ENCODE results near the gene LGSN. TPM values are rescaled to one million over a fixed set of nuclear protein-coding genes. Genes with fewer than 3 reads are reported as not detected.

LGSN gene
- total and polyA plus RNA-seq, 2 experiments from 2014 or later = 0.15 to 0.45 TPM

DNA sequence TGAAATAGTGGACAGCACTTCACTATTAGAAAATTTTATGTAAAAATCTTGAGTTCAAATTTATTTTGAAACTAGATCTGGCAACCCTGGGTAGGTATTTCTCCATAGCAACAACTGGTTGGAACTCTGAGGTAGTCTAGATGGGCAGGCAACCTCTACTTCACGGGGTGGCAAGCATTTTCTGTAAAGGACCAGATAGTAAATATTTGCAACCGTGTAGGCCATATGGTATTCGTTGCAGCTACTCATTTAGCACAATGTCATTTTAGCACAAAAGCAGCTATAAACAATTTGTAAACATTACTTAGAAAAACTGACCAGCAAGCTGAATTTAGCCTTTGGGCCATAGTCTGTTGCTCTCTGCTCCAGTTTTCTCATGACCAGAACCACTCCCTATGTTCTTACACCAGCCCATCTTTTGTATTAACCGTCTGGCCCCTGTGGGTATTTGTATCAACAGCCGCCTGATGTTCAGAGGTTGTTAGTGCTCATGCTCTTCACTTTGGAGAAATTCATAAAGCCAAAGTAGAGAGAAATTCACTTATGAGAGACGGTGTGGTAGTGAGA, 29.2 kb downstream of the LGSN start:
- Histone ChIP-seq H3K4me1 (ENCODE audit: insufficient read depth) (peaks cover 10% of the 10 kb centered on the region), H3K36me3 (ENCODE audit: insufficient read depth) (no peaks in the 10 kb centered on the region), H3K27ac (ENCODE audit: low read depth) (no peak overlapping the region), H3F3A (replicated peaks; ENCODE audit: low read depth) (no peaks in the 10 kb centered on the region), H3K27me3 (ENCODE audit: insufficient read depth) (no peaks in the 10 kb centered on the region), H3K4me3 (no peak overlapping the region), H3K79me2 (replicated peaks; ENCODE audit: insufficient read depth) (no peaks in the 10 kb centered on the region), H4K20me1 (replicated peaks; ENCODE audit: insufficient read depth) (no peaks in the 10 kb centered on the region), H3K4me2 (no peak overlapping the region), H3K9me2 (ENCODE audit: insufficient read depth) (no peaks in the 10 kb centered on the region), H2AFZ (no peak overlapping the region)
- H3K36me3 Mint-ChIP-seq (ENCODE audit: low read depth) = no peaks in the 10 kb centered on the region
- DNase-seq (ENCODE audit: low spot score) (no peak), ATAC-seq (no peak)
- no peaks in the 10 kb centered on the region for H3K27me3 Mint-ChIP-seq (ENCODE audit: insufficient read depth, low read depth, poor library complexity)
- no peak for TF ChIP-seq EZH2 (IDR thresholded peaks at IDR 0.05; ENCODE audit: low read depth, unreplicated experiment)
- TF ChIP-seq, protein P1, sequence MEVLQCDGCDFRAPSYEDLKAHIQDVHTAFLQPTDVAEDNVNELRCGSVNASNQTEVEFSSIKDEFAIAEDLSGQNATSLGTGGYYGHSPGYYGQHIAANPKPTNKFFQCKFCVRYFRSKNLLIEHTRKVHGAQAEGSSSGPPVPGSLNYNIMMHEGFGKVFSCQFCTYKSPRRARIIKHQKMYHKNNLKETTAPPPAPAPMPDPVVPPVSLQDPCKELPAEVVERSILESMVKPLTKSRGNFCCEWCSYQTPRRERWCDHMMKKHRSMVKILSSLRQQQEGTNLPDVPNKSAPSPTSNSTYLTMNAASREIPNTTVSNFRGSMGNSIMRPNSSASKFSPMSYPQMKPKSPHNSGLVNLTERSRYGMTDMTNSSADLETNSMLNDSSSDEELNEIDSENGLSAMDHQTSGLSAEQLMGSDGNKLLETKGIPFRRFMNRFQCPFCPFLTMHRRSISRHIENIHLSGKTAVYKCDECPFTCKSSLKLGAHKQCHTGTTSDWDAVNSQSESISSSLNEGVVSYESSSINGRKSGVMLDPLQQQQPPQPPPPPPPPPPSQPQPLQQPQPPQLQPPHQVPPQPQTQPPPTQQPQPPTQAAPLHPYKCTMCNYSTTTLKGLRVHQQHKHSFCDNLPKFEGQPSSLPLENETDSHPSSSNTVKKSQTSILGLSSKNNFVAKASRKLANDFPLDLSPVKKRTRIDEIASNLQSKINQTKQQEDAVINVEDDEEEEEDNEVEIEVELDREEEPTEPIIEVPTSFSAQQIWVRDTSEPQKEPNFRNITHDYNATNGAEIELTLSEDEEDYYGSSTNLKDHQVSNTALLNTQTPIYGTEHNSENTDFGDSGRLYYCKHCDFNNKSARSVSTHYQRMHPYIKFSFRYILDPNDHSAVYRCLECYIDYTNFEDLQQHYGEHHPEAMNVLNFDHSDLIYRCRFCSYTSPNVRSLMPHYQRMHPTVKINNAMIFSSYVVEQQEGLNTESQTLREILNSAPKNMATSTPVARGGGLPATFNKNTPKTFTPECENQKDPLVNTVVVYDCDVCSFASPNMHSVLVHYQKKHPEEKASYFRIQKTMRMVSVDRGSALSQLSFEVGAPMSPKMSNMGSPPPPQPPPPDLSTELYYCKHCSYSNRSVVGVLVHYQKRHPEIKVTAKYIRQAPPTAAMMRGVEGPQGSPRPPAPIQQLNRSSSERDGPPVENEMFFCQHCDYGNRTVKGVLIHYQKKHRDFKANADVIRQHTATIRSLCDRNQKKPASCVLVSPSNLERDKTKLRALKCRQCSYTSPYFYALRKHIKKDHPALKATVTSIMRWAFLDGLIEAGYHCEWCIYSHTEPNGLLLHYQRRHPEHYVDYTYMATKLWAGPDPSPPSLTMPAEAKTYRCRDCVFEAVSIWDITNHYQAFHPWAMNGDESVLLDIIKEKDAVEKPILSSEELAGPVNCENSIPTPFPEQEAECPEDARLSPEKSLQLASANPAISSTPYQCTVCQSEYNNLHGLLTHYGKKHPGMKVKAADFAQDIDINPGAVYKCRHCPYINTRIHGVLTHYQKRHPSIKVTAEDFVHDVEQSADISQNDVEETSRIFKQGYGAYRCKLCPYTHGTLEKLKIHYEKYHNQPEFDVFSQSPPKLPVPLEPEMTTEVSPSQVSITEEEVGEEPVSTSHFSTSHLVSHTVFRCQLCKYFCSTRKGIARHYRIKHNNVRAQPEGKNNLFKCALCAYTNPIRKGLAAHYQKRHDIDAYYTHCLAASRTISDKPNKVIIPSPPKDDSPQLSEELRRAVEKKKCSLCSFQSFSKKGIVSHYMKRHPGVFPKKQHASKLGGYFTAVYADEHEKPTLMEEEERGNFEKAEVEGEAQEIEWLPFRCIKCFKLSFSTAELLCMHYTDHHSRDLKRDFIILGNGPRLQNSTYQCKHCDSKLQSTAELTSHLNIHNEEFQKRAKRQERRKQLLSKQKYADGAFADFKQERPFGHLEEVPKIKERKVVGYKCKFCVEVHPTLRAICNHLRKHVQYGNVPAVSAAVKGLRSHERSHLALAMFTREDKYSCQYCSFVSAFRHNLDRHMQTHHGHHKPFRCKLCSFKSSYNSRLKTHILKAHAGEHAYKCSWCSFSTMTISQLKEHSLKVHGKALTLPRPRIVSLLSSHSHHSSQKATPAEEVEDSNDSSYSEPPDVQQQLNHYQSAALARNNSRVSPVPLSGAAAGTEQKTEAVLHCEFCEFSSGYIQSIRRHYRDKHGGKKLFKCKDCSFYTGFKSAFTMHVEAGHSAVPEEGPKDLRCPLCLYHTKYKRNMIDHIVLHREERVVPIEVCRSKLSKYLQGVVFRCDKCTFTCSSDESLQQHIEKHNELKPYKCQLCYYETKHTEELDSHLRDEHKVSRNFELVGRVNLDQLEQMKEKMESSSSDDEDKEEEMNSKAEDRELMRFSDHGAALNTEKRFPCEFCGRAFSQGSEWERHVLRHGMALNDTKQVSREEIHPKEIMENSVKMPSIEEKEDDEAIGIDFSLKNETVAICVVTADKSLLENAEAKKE (CRISPR knock-in tag; IDR thresholded peaks at IDR 0.05) = no peak
- TF ChIP-seq, protein P2, sequence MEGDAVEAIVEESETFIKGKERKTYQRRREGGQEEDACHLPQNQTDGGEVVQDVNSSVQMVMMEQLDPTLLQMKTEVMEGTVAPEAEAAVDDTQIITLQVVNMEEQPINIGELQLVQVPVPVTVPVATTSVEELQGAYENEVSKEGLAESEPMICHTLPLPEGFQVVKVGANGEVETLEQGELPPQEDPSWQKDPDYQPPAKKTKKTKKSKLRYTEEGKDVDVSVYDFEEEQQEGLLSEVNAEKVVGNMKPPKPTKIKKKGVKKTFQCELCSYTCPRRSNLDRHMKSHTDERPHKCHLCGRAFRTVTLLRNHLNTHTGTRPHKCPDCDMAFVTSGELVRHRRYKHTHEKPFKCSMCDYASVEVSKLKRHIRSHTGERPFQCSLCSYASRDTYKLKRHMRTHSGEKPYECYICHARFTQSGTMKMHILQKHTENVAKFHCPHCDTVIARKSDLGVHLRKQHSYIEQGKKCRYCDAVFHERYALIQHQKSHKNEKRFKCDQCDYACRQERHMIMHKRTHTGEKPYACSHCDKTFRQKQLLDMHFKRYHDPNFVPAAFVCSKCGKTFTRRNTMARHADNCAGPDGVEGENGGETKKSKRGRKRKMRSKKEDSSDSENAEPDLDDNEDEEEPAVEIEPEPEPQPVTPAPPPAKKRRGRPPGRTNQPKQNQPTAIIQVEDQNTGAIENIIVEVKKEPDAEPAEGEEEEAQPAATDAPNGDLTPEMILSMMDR (conservative IDR thresholded peaks at IDR 0.05; ENCODE audit: low read depth in 2 of 2) = no peak
- TF ChIP-seq, protein P3, sequence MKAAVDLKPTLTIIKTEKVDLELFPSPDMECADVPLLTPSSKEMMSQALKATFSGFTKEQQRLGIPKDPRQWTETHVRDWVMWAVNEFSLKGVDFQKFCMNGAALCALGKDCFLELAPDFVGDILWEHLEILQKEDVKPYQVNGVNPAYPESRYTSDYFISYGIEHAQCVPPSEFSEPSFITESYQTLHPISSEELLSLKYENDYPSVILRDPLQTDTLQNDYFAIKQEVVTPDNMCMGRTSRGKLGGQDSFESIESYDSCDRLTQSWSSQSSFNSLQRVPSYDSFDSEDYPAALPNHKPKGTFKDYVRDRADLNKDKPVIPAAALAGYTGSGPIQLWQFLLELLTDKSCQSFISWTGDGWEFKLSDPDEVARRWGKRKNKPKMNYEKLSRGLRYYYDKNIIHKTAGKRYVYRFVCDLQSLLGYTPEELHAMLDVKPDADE (IDR thresholded peaks at IDR 0.05) = no peak
- no peak for TF ChIP-seq POLR2AphosphoS5 (IDR thresholded peaks at IDR 0.05; ENCODE audit: low read depth)
- no peak for TF ChIP-seq STAT1 (IDR thresholded peaks at IDR 0.05; ENCODE audit: unreplicated experiment)
- no peak for TF ChIP-seq CREB1 (CRISPR knock-in tag; IDR thresholded peaks at IDR 0.05; ENCODE audit: low read depth)
- H3K4me1 Mint-ChIP-seq = peaks cover 3% of the 10 kb centered on the region
- H3K27ac Mint-ChIP-seq = no peak overlapping the region
- peaks cover 10% of the 10 kb centered on the region; the same call in 2 of the 3 replicates for H3K9me3 Mint-ChIP-seq
- H3K4me3 Mint-ChIP-seq = no peak overlapping the region

Data from GM23338 (cell line).